CD14-positive monocyte (primary cell): Measurements from ENCODE around the gene BACH2. TPM values are rescaled to one million over a fixed set of nuclear protein-coding genes. Genes with fewer than 3 reads are reported as not detected.

ENCODE experiments used
- DNase-seq, 3 donors: peaks; one replicate each; pipeline ENCODE4 v3.0.0-alpha.2; 2011 to 2022
- H2AFZ ChIP-seq: 2 replicates; pipeline ENCODE4 v1.6.0; 2012; ENCODE audit warnings: mild to moderate bottlenecking, low read depth, low read length, inconsistent platforms; ENCODE audit not compliant: insufficient read depth, poor library complexity, severe bottlenecking
- H3K27ac ChIP-seq, 2 donors: 1 replicate in 1 of 2; 2 replicates in 1 of 2; pipeline ENCODE4 v1.5.1; 2012 to 2013; ENCODE audit warnings: low read length in 2 of 2, control low read depth in 1 of 2, inconsistent platforms in 1 of 2, low read depth in 1 of 2, mild to moderate bottlenecking in 1 of 2
- H3K27me3 ChIP-seq, 2 donors: one replicate each; pipeline versions ENCODE4 v1.6.0 to v1.6.1; 2011 to 2013; ENCODE audit warnings: low read length in 2 of 2; ENCODE audit not compliant: control insufficient read depth in 2 of 2, insufficient read depth in 2 of 2
- H3K36me3 ChIP-seq, 2 donors: replicated peaks in 1 of 2; 1 replicate in 1 of 2; 2 replicates in 1 of 2; pipeline versions ENCODE4 v1.5.1 to v1.6.1; 2012 to 2013; ENCODE audit warnings: low read length in 2 of 2, control low read depth in 1 of 2, inconsistent platforms in 1 of 2, mild to moderate bottlenecking in 1 of 2; ENCODE audit not compliant: insufficient read depth in 2 of 2, control insufficient read depth in 1 of 2
- H3K4me1 ChIP-seq, 2 donors: 1 replicate in 1 of 2; 2 replicates in 1 of 2; pipeline versions ENCODE4 v1.5.1 to v1.6.1; 2012 to 2013; ENCODE audit warnings: low read length in 2 of 2, control low read depth in 1 of 2, inconsistent platforms in 1 of 2, mild to moderate bottlenecking in 1 of 2, moderate library complexity in 1 of 2; ENCODE audit not compliant: insufficient read depth in 2 of 2, control insufficient read depth in 1 of 2
- H3K4me2 ChIP-seq: replicated peaks from 2 replicates; pipeline ENCODE3; 2012; ENCODE audit warnings: low read length, moderate library complexity, mild to moderate bottlenecking; ENCODE audit not compliant: poor library complexity, severe bottlenecking; ENCODE audit errors: extremely low read depth
- H3K4me3 ChIP-seq, 3 experiments: fragments of 200-600 bp in 1 of 3; sonication (generic) in 1 of 3; replicated peaks in 1 of 3; 1 replicate in 2 of 3; 2 replicates in 1 of 3; pipeline ENCODE4 v1.5.1; 2011 to 2013; ENCODE audit warnings: low read length in 3 of 3, mild to moderate bottlenecking in 3 of 3, control low read depth in 2 of 3, low read depth in 2 of 3, inconsistent platforms in 1 of 3, moderate library complexity in 1 of 3
- H3K79me2 ChIP-seq: 2 replicates; pipeline ENCODE4 v1.6.0; 2012; ENCODE audit warnings: mild to moderate bottlenecking, control low read depth, inconsistent platforms, low read length, moderate library complexity; ENCODE audit not compliant: insufficient read depth
- H3K9ac ChIP-seq: 2 replicates; pipeline ENCODE4 v1.6.0; 2017; ENCODE audit warnings: low read length, mild to moderate bottlenecking; ENCODE audit not compliant: insufficient read depth, poor library complexity, severe bottlenecking
- H3K9me3 ChIP-seq, 2 donors: replicated peaks in 1 of 2; 1 replicate in 1 of 2; 2 replicates in 1 of 2; pipeline versions ENCODE4 v1.5.1 to v1.6.1; 2012 to 2013; ENCODE audit warnings: low read length in 2 of 2, control low read depth in 1 of 2; ENCODE audit not compliant: control insufficient read depth in 1 of 2, insufficient read depth in 1 of 2
- H4K20me1 ChIP-seq: 2 replicates; pipeline ENCODE4 v1.6.0; 2012; ENCODE audit warnings: mild to moderate bottlenecking, low read length, control low read depth, moderate library complexity; ENCODE audit not compliant: insufficient read depth
- H3K27ac Mint-ChIP-seq, 7 donors: one replicate each; pipeline ENCODE4 v1.8.0; 2020; ENCODE audit warnings: mild to moderate bottlenecking in 7 of 7, mixed read lengths in 7 of 7, moderate library complexity in 6 of 7, inconsistent platforms in 2 of 7
- H3K27me3 Mint-ChIP-seq, 3 donors: one replicate each; pipeline ENCODE4 v1.8.0; 2021 to 2022; ENCODE audit warnings: low read depth in 3 of 3, mild to moderate bottlenecking in 3 of 3, mixed read lengths in 3 of 3, moderate library complexity in 3 of 3, inconsistent platforms in 1 of 3
- H3K36me3 Mint-ChIP-seq, 2 donors: one replicate each; pipeline ENCODE4 v1.8.0; 2020; ENCODE audit warnings: mixed read lengths in 2 of 2, inconsistent platforms in 1 of 2, mild to moderate bottlenecking in 1 of 2
- H3K4me1 Mint-ChIP-seq: one replicate; pipeline ENCODE4 v1.8.0; 2020; ENCODE audit warnings: mild to moderate bottlenecking, mixed read lengths
- H3K4me3 Mint-ChIP-seq, 2 donors: one replicate each; pipeline ENCODE4 v1.8.0; 2020; ENCODE audit warnings: mild to moderate bottlenecking in 2 of 2, mixed read lengths in 2 of 2, moderate library complexity in 1 of 2
- H3K9me3 Mint-ChIP-seq, 7 donors: one replicate each; pipeline ENCODE4 v1.8.0; 2020 to 2022; ENCODE audit warnings: mixed read lengths in 7 of 7, mild to moderate bottlenecking in 6 of 7, moderate library complexity in 6 of 7, inconsistent platforms in 2 of 7
- WGBS: methylation state at CpG from one replicate; pipeline ENCODE4 v1.1.5; 2013; ENCODE audit warnings: missing lambda C conversion rate; ENCODE audit not compliant: insufficient coverage; 5-methylcytosine and 5-hydroxymethylcytosine counted together
- intact Hi-C, 2 donors: fragments of 100-400 bp; cut with micrococcal nuclease; formaldehyde crosslinking; loops; one replicate each; pipeline versions ENCODE4 v1.15.0 to v1.15.1; 2023
- polyA plus RNA-seq, 3 donors: library from polyadenylated mRNA; depleted of rRNA in 1 of 3; unstranded in 2 of 3; stranded (reverse) in 1 of 3; fragments of 300-500 nt in 2 of 3; fragments of >200 nt in 1 of 3; fragmentation: Illumina TruSeq in 2 of 3; gene quantifications; 1 replicate in 2 of 3; 2 replicates in 1 of 3; pipeline ENCODE4 v1.2.3, GENCODE V29; 2012 to 2021
- TF ChIP-seq, protein P1 (sequence below): fragments of 200-600 bp; IDR thresholded peaks from one replicate; pipeline ENCODE4 v1.8.0; 2022; ENCODE audit warnings: antibody characterized with exemption, mild to moderate bottlenecking

Gene BACH2
- polyA plus RNA-seq, 3 donors, result 0.04 to 0.09 (median 0.05) TPM

DNA sequence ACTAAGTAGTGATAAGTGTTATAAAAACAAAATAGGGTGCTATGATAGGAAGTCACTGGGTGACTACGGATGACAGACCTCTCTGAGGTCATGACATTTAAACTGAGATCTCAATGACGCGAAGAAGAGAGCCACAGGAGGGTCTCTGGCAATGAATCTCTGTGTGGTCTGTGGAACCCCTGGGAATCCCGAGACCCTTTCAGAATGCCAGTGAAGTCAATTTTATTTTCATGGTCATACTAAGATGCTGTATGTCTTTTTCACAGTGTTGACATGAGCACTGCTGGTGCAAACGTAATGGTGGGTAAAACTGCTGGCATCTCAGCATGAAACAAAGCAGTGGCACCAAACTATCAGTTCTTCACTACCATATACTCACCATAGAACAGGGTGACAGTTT lies 247.3 kb downstream of the BACH2 start:
- WGBS, result 100% methylated on average over 4 of the region's 5 CpGs
- DNase-seq, result no peak
- Histone ChIP-seq H4K20me1 (no peaks in the 10 kb centered on the region), H3K4me1 (no peaks in the 10 kb centered on the region), H3K9ac (no peak overlapping the region), H2AFZ (no peak overlapping the region), H3K27me3 (no peaks in the 10 kb centered on the region), H3K4me2 (no peak overlapping the region), H3K27ac (no peak overlapping the region), H3K79me2 (no peaks in the 10 kb centered on the region), H3K9me3 (peaks cover 7 to 9% of the 10 kb centered on the region in 2 donors), H3K4me3 (no peak overlapping the region), H3K36me3 (no peaks in the 10 kb centered on the region)
- intact Hi-C loops, result no loop called here
- Mint-ChIP-seq H3K9me3 (peaks cover 7 to 17% (median 13%) of the 10 kb centered on the region in 7 donors), H3K36me3 (no peaks in the 10 kb centered on the region), H3K4me1 (no peaks in the 10 kb centered on the region), H3K4me3 (no peak overlapping the region), H3K27ac (no peak overlapping the region), H3K27me3 (peaks cover 0 to 2% (median 1%) of the 10 kb centered on the region in 3 donors)
- TF ChIP-seq, protein P1, sequence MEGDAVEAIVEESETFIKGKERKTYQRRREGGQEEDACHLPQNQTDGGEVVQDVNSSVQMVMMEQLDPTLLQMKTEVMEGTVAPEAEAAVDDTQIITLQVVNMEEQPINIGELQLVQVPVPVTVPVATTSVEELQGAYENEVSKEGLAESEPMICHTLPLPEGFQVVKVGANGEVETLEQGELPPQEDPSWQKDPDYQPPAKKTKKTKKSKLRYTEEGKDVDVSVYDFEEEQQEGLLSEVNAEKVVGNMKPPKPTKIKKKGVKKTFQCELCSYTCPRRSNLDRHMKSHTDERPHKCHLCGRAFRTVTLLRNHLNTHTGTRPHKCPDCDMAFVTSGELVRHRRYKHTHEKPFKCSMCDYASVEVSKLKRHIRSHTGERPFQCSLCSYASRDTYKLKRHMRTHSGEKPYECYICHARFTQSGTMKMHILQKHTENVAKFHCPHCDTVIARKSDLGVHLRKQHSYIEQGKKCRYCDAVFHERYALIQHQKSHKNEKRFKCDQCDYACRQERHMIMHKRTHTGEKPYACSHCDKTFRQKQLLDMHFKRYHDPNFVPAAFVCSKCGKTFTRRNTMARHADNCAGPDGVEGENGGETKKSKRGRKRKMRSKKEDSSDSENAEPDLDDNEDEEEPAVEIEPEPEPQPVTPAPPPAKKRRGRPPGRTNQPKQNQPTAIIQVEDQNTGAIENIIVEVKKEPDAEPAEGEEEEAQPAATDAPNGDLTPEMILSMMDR, result no peak

DNA sequence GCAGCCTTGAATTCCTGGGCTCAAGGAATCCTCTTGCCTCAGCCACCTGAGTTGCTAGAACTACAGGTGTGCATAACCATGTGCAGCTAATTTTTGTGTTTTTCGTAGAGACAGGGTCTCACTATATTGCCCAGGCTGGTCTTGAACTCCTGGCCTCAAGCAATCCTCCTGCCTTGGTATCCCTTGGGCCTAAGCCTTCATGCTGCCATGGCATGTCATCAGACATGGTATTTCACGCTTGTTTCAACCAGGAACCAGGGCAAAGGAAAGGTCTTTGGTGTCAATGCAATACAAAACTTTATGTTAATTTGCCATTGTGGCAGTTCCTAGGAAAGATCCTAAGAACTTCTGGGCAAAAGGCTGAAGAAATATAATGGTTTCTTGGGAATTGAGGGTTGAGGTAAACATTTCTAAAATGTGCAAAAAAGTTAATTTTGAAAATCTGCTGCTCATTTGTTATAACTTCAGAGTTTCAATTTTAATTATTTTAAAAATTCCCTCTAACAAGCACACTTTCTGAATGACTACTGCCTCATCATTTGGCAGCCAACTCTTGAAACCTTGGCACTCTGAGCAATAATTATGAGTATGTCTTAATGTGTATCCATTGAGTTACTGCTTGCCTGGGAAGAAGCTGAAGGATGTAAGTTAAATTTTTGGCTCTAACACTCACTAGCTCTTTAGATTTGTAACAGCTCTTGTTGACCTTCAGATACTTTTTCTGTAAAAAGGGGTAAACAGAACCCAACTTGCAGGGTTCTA lies 248.3 kb downstream of the BACH2 start:
- Histone ChIP-seq H3K9me3 (peaks cover 0 to under 1% of the 10 kb centered on the region in 2 donors), H3K4me3 (no peak overlapping the region), H3K79me2 (no peaks in the 10 kb centered on the region), H3K27me3 (no peaks in the 10 kb centered on the region), H3K9ac (no peak overlapping the region), H3K27ac (no peak overlapping the region), H3K36me3 (no peaks in the 10 kb centered on the region), H4K20me1 (no peaks in the 10 kb centered on the region), H3K4me1 (no peaks in the 10 kb centered on the region), H2AFZ (no peak overlapping the region), H3K4me2 (no peak overlapping the region)
- TF ChIP-seq, protein P1, result no peak
- Mint-ChIP-seq H3K9me3 (peaks cover 2 to 8% (median 4%) of the 10 kb centered on the region in 7 donors), H3K4me1 (no peaks in the 10 kb centered on the region), H3K36me3 (no peaks in the 10 kb centered on the region), H3K27me3 (peaks cover 0 to 2% (median 1%) of the 10 kb centered on the region in 3 donors), H3K27ac (no peak overlapping the region), H3K4me3 (no peak overlapping the region)
- intact Hi-C loops, result no loop called here
- DNase-seq, result no peak
- 93% methylated on average over 2 of the region's 2 CpGs for WGBS
